Erythroblast (primary cell): ENCODE measurements around the gene MZF1.
"Not testable (repeated sequence)": the region's sequence is repeated elsewhere in the genome, so short reads cannot be mapped to it uniquely, and the experiment has no call there.

ENCODE experiments used
- DNase-seq, 2 experiments: peaks; one replicate each; lab custom pipeline; 2025; lab: John Stamatoyannopoulos, UW
- GATA1 ChIP-seq: IDR thresholded peaks from 2 replicates; pipeline ENCODE4 v1.6.1; 2011; ENCODE audit warnings: low read depth, mild to moderate bottlenecking, control low read depth, low read length, moderate library complexity
- POLR2A ChIP-seq: IDR thresholded peaks from 2 replicates; pipeline ENCODE4 v1.6.1; 2011; ENCODE audit warnings: mild to moderate bottlenecking, low read length

Gene MZF1

GRCh38 chr19:58572818-58573657 is at the start of gene MZF1:
TSS of gene MZF1 (minus strand) at chr19:58573335. CDS start at chr19:58571389, 1,946 bp downstream.
- peak; percentile 68 for TF ChIP-seq POLR2A
- no peak for TF ChIP-seq GATA1

GRCh38 chr19:58607213-58607612 is 34.1 kb upstream of the MZF1 start:
- not testable (repeated sequence) for DNase-seq

More at GRCh38 chr19:58572818-58573657, at the start of gene MZF1:
- no peak for DNase-seq

- DNase-seq = not testable (repeated sequence)
Measured at GRCh38 chr19:58606251-58606896, 33.2 kb upstream of the MZF1 start.

GRCh38 chr19:58586133-58586765 is 13.1 kb upstream of the MZF1 start:
- DNase-seq = no peak

GRCh38 chr19:58585442-58586132 is 12.5 kb upstream of the MZF1 start:
- TF ChIP-seq POLR2A (no peak), GATA1 (no peak)
- DNase-seq = no peak

More at GRCh38 chr19:58586133-58586765, 13.1 kb upstream of the MZF1 start:
- no peak for TF ChIP-seq GATA1
- no peak for TF ChIP-seq POLR2A

GRCh38 chr19:58584498-58585441 is 11.6 kb upstream of the MZF1 start:
- DNase-seq = no peak
- TF ChIP-seq POLR2A = peak; percentile 83
- TF ChIP-seq GATA1 = no peak

- DNase-seq = no peak
- TF ChIP-seq POLR2A (no peak), GATA1 (no peak)
Measured at GRCh38 chr19:58582985-58583384, 9.8 kb upstream of the MZF1 start.

- DNase-seq = no peak
- TF ChIP-seq GATA1 = no peak
- peak; percentile 35 for TF ChIP-seq POLR2A
Measured at GRCh38 chr19:58581227-58582141, 8.3 kb upstream of the MZF1 start.

- TF ChIP-seq POLR2A = no peak
- DNase-seq = no peak
Measured at GRCh38 chr19:58579473-58580142, 6.5 kb upstream of the MZF1 start.

- TF ChIP-seq GATA1 (no peak), POLR2A (no peak)
- DNase-seq = no peak
Measured at GRCh38 chr19:58578012-58578925, 5.1 kb upstream of the MZF1 start.

GRCh38 chr19:58577581-58577980 is 4.4 kb upstream of the MZF1 start:
- DNase-seq = not testable (repeated sequence)
